Measurements from ENCODE around the gene KHNYN.
"Not testable (repeated sequence)": the region's sequence is repeated elsewhere in the genome, so short reads cannot be mapped to it uniquely, and the experiment has no call there.

The KHNYN gene

GRCh38 chr14:24463884-24464785 lies 34.4 kb downstream of the KHNYN start:
- TF ChIP-seq, protein P1, sequence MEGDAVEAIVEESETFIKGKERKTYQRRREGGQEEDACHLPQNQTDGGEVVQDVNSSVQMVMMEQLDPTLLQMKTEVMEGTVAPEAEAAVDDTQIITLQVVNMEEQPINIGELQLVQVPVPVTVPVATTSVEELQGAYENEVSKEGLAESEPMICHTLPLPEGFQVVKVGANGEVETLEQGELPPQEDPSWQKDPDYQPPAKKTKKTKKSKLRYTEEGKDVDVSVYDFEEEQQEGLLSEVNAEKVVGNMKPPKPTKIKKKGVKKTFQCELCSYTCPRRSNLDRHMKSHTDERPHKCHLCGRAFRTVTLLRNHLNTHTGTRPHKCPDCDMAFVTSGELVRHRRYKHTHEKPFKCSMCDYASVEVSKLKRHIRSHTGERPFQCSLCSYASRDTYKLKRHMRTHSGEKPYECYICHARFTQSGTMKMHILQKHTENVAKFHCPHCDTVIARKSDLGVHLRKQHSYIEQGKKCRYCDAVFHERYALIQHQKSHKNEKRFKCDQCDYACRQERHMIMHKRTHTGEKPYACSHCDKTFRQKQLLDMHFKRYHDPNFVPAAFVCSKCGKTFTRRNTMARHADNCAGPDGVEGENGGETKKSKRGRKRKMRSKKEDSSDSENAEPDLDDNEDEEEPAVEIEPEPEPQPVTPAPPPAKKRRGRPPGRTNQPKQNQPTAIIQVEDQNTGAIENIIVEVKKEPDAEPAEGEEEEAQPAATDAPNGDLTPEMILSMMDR (conservative IDR thresholded peaks at IDR 0.05; ENCODE audit: low read depth) = no peak
- H3K27ac ChIP-seq = no peak overlapping the region
- ChIA-PET POLR2A (ENCODE audit: low non-redundant PET) (no interaction called here), CTCF (interaction anchor here (0.6 kb wide), 1 partner anchor 137 kb away, joined by 4 read pairs; no protein-coding TSS in a partner anchor)
- DNase-seq (ENCODE audit: low spot score) = no peak

DNA sequence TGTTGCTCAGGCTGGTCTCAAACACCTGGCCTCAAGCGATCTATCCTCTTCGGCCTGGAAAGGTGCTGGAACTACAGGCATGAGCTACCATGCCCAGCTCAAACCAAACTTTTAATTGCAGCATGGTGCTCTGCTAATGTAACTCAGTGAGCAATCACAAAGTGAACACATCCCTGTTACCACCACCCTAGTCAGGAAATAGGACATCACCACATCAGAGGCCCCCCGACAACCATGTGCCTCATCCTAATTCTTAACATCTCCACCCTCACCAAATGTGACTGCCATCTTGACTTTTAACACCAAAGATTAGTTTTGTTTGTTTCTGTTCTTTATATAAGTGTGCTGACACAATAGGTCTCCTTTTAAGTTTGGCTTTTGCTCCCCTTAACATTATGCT lies 35.6 kb downstream of the KHNYN start:
- POLR2A ChIA-PET (ENCODE audit: low non-redundant PET) = no interaction called here
- no peak for DNase-seq (ENCODE audit: low spot score)
- CTCF ChIA-PET = interaction anchor here (0.6 kb wide), 1 partner anchor 216 kb away, joined by 5 read pairs; no protein-coding TSS in a partner anchor
- no peak overlapping the region for H3K27ac ChIP-seq
- TF ChIP-seq, protein P1 (conservative IDR thresholded peaks at IDR 0.05; ENCODE audit: low read depth) = no peak

- no peak overlapping the region for H3K27ac ChIP-seq
- TF ChIP-seq, protein P1 (conservative IDR thresholded peaks at IDR 0.05; ENCODE audit: low read depth) = no peak
- ChIA-PET POLR2A (ENCODE audit: low non-redundant PET) (no interaction called here), CTCF (interaction anchor here (0.6 kb wide), 1 partner anchor 216 kb away, joined by 5 read pairs; no protein-coding TSS in a partner anchor)
- DNase-seq (ENCODE audit: low spot score) = no peak
These were observed 36.1 kb downstream of the KHNYN start for GRCh38 chr14:24465805-24466204.

- H3K27ac ChIP-seq; POLR2A ChIA-PET (ENCODE audit: low non-redundant PET); DNase-seq (ENCODE audit: low spot score); CTCF ChIA-PET: not testable (repeated sequence)
These were observed 40.7 kb downstream of the KHNYN start for GRCh38 chr14:24470450-24470849.

GRCh38 chr14:24473211-24473610 lies 43.5 kb downstream of the KHNYN start:
- TF ChIP-seq, protein P1 (conservative IDR thresholded peaks at IDR 0.05; ENCODE audit: low read depth) = no peak
- POLR2A ChIA-PET (ENCODE audit: low non-redundant PET) = no interaction called here
- H3K27ac ChIP-seq = no peak overlapping the region
- DNase-seq (ENCODE audit: low spot score) = no peak
- CTCF ChIA-PET = interaction anchor here (1.1 kb wide), 1 partner anchor 10 kb away, joined by 3 read pairs; no protein-coding TSS in a partner anchor

DNA sequence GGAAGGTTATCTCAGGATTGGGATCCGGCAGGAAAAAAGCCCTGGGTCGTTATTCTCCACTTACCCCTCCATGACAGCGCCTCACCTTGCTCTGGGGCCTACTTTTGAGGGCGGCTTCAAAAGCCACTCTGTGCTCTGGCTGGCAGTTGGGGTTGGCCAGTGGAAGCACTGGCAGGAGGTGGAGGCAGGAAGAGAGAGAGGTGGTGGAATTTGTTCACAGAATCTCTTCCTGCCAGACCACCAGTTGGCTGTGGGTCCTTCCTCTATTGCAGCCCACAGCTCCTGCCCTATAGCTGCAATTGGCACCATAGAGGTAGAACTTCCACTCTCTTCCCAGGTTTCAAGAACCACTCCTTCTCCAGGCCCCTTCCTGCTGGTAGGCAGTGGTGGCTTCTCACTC lies 45.5 kb downstream of the KHNYN start:
- CTCF ChIA-PET = no interaction called here
- TF ChIP-seq, protein P1 (conservative IDR thresholded peaks at IDR 0.05; ENCODE audit: low read depth) = no peak
- no peak overlapping the region for H3K27ac ChIP-seq
- POLR2A ChIA-PET (ENCODE audit: low non-redundant PET) = no interaction called here
- DNase-seq (ENCODE audit: low spot score) = no peak

DNA sequence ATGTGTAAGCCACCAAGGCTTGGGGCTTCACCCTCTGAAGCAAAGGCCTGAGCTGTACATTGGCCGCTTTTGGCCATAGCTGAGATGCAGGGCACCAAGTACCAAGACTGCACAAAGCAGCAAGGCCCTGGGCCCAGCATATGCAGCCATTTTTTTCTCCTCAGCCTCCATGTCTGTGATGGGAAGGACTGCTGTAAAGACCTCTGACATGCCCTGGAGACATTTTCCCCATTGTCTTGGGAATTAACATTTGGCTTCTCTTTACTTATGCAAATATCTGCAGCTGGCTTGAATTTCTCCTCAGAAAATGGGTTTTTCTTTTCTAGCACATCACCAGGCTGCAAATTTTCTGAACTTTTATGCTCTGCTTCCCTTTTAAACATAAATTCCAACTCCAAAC lies 50.2 kb downstream of the KHNYN start:
- H3K27ac ChIP-seq; CTCF ChIA-PET; DNase-seq (ENCODE audit: low spot score); POLR2A ChIA-PET (ENCODE audit: low non-redundant PET): not testable (repeated sequence)
